SU-DHL-6 (cell line): ENCODE data around the gene MYL2.

Experiments used
- CTCF ChIP-seq: fragments of 200-600 bp; sonication (generic); IDR thresholded peaks from one replicate; pipeline ENCODE4 v1.5.1; 2017; ENCODE audit warnings: antibody characterized with exemption, mild to moderate bottlenecking, low read length, moderate library complexity; ENCODE audit not compliant: insufficient read depth, poor library complexity, severe bottlenecking
- EZH2phosphoT487 ChIP-seq: fragments of 200-600 bp; sonication (generic), shearing (Covaris generic); conservative IDR thresholded peaks from 2 replicates; pipeline ENCODE4 v1.6.1; 2018; ENCODE audit warnings: mild to moderate bottlenecking, antibody characterized with exemption, low read length, moderate library complexity, mixed read lengths

GRCh38 chr12:110948041-110948440 lies 27.7 kb upstream of the MYL2 start:
- no peak for TF ChIP-seq CTCF
- TF ChIP-seq EZH2phosphoT487, result no peak
